Activated naive CD4-positive, alpha-beta T cell (primary cell): ENCODE measurements around the gene TBRG1.

Experiments
- DNase-seq, 4 experiments: peaks; one replicate each; lab custom pipeline; 2025; lab: John Stamatoyannopoulos, UW

Gene TBRG1

GRCh38 chr11:124658986-124659385 lies 36.3 kb downstream of the TBRG1 start:
- no peak for DNase-seq

GRCh38 chr11:124661553-124661952 lies 38.9 kb downstream of the TBRG1 start:
- no peak for DNase-seq

GRCh38 chr11:124662106-124662505 lies 39.4 kb downstream of the TBRG1 start:
- no peak for DNase-seq

- DNase-seq: no peak
Observed at GRCh38 chr11:124663861-124664260, 41.2 kb downstream of the TBRG1 start.

GRCh38 chr11:124667601-124668000 lies 44.9 kb downstream of the TBRG1 start:
- no peak for DNase-seq

GRCh38 chr11:124669193-124669592 lies 46.5 kb downstream of the TBRG1 start:
- DNase-seq: peak in 2 of 4 experiments; percentile 3 to 7

- DNase-seq: peak in 2 of 4 experiments; percentile 3 to 30
Observed at GRCh38 chr11:124670732-124671131, 48.1 kb downstream of the TBRG1 start.

GRCh38 chr11:124672536-124673215 lies 50.0 kb downstream of the TBRG1 start:
- DNase-seq: no peak

GRCh38 chr11:124673333-124674167 lies 50.9 kb downstream of the TBRG1 start, which contains the start of the genes SIAE and SPA17:
TSS of gene SIAE (minus strand) at chr11:124673739. CDS start at chr11:124673708, 31 bp downstream.
TSS of gene SPA17 (plus strand) at chr11:124673904. CDS start at chr11:124675265, 1,361 bp downstream.
- DNase-seq: peak; percentile 59 to 74 (median 64)

- DNase-seq: no peak
Observed at GRCh38 chr11:124674168-124674517, 51.5 kb downstream of the TBRG1 start.

GRCh38 chr11:124674571-124674970 lies 51.9 kb downstream of the TBRG1 start:
- no peak for DNase-seq

GRCh38 chr11:124676386-124676785 lies 53.7 kb downstream of the TBRG1 start:
- no peak for DNase-seq

- no peak for DNase-seq
Observed at GRCh38 chr11:124678416-124678815, 55.8 kb downstream of the TBRG1 start.

GRCh38 chr11:124681421-124681820 lies 58.8 kb downstream of the TBRG1 start:
- DNase-seq: no peak

- no peak for DNase-seq
Observed at GRCh38 chr11:124682443-124682842, 59.8 kb downstream of the TBRG1 start.
